ENCODE measurements around the gene PHF13. TPM values are rescaled to one million over a fixed set of nuclear protein-coding genes. Genes with fewer than 3 reads are reported as not detected.

PHF13 gene
- total and polyA plus RNA-seq, 4 donors: 1.4 to 8.7 (median 3.8) TPM

- TF ChIP-seq TAF1 (conservative IDR thresholded peaks at IDR 0.05) (no peak), JUND (IDR thresholded peaks at IDR 0.05) (no peak), FOXA2 (IDR thresholded peaks at IDR 0.05) (no peak), RXRA (IDR thresholded peaks at IDR 0.05) (no peak), ZBTB33 (IDR thresholded peaks at IDR 0.05) (no peak), MAX (IDR thresholded peaks at IDR 0.05) (no peak)
- Histone ChIP-seq H3K4me3 (ENCODE audit: low read depth in 1 of 3, low read length in 3 of 3) (no peak overlapping the region), H3K36me3 (ENCODE audit: control insufficient read depth in 4 of 4, insufficient read depth in 3 of 4, low read depth in 1 of 4, low read length in 3 of 4) (no peaks in the 10 kb centered on the region), H3K4me1 (ENCODE audit: control insufficient read depth in 4 of 4, insufficient read depth in 4 of 4, low read length in 3 of 4) (no peaks in the 10 kb centered on the region), H3K9me3 (ENCODE audit: control insufficient read depth in 4 of 4, low read length in 3 of 4) (no peaks in the 10 kb centered on the region), H3K9ac (ENCODE audit: low read depth in 1 of 2, low read length in 2 of 2) (no peak overlapping the region), H3K27ac (ENCODE audit: low read depth in 1 of 2, low read length in 2 of 2) (no peak overlapping the region), H3K27me3 (ENCODE audit: control insufficient read depth in 4 of 4, insufficient read depth in 4 of 4, low read length in 3 of 4) (no peaks in the 10 kb centered on the region)
- DNase-seq (ENCODE audit: low spot score): no peak
- WGBS: 91% methylated on average over 11 of the region's 11 CpGs
These were observed 44.5 kb upstream of the PHF13 start for GRCh38 chr1:6569033-6569432.

GRCh38 chr1:6570100-6570499 is 43.4 kb upstream of the PHF13 start:
- WGBS: 80% methylated on average over 3 of the region's 3 CpGs
- DNase-seq (ENCODE audit: low spot score): no peak
- no peaks in the 10 kb centered on the region for H3K9me3 ChIP-seq (ENCODE audit: control insufficient read depth in 4 of 4, low read length in 3 of 4)

More at GRCh38 chr1:6570100-6570499, 43.4 kb upstream of the PHF13 start:
- no peak overlapping the region for H3K9ac ChIP-seq (ENCODE audit: low read depth in 1 of 2, low read length in 2 of 2)
- H3K4me1 ChIP-seq (ENCODE audit: control insufficient read depth in 4 of 4, insufficient read depth in 4 of 4, low read length in 3 of 4): no peaks in the 10 kb centered on the region
- H3K27ac ChIP-seq (ENCODE audit: low read depth in 1 of 2, low read length in 2 of 2): no peak overlapping the region
- no peak overlapping the region for H3K4me3 ChIP-seq (ENCODE audit: low read depth in 1 of 3, low read length in 3 of 3)
- H3K36me3 ChIP-seq (ENCODE audit: control insufficient read depth in 4 of 4, insufficient read depth in 3 of 4, low read depth in 1 of 4, low read length in 3 of 4): no peaks in the 10 kb centered on the region
- H3K27me3 ChIP-seq (ENCODE audit: control insufficient read depth in 4 of 4, insufficient read depth in 4 of 4, low read length in 3 of 4): no peaks in the 10 kb centered on the region
- no peak for TF ChIP-seq GABPA (IDR thresholded peaks at IDR 0.05 in 1 of 2, conservative IDR thresholded peaks at IDR 0.05 in 1 of 2)
- no peak for TF ChIP-seq EGR1 (IDR thresholded peaks at IDR 0.05; ENCODE audit: low read depth in 2 of 2)
- TF ChIP-seq YY1 (IDR thresholded peaks at IDR 0.05): no peak
- no peak for TF ChIP-seq JUND (IDR thresholded peaks at IDR 0.05)
- no peak for TF ChIP-seq NR2F2 (IDR thresholded peaks at IDR 0.05)
- no peak for TF ChIP-seq TAF1 (conservative IDR thresholded peaks at IDR 0.05)
- TF ChIP-seq HNF4A (conservative IDR thresholded peaks at IDR 0.05): no peak
- TF ChIP-seq RXRA (IDR thresholded peaks at IDR 0.05): no peak
- no peak for TF ChIP-seq MAX (IDR thresholded peaks at IDR 0.05)
- TF ChIP-seq FOXA2 (IDR thresholded peaks at IDR 0.05): no peak
- TF ChIP-seq CTCF (IDR thresholded peaks at IDR 0.05; ENCODE audit: low read depth, low read length, missing input control): no peak
- no peak for TF ChIP-seq REST (IDR thresholded peaks at IDR 0.05)
- no peak for TF ChIP-seq ZBTB33 (IDR thresholded peaks at IDR 0.05)
- no peak for TF ChIP-seq SP1 (IDR thresholded peaks at IDR 0.05)
- no peak for TF ChIP-seq ATF3 (IDR thresholded peaks at IDR 0.05)
- no peak for TF ChIP-seq RAD21 (IDR thresholded peaks at IDR 0.05)
- no peak for TF ChIP-seq HNF4G (IDR thresholded peaks at IDR 0.05)
- TF ChIP-seq FOXA1 (IDR thresholded peaks at IDR 0.05): no peak

Measured in liver (tissue), 9 donors.